Measurements from ENCODE around the gene QSER1. TPM values are rescaled to one million over a fixed set of nuclear protein-coding genes. Genes with fewer than 3 reads are reported as not detected.

QSER1 gene
- total RNA-seq, 1 experiment from 2014 or later = 74.0 TPM

DNA sequence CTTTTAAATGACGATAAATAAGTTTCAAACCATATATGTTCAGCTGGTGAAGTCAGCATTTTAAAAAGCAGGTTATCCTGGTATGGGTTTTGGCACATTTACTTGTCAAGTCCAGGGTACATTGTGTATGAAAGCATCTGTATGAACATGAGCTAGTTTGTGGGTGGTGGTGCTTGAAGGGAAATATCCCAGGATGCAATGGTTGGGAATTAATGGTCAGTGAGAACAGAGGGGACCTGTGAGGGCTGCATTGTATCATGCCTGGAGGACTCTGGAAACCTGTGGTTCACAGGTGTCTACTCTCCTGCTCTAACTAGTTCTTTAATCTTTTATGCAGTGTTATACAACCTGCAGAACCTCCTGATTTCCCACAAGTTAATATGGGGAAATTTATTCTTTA is 128.9 kb downstream of the QSER1 start:
- Mint-ChIP-seq H3K9me3 (no peaks in the 10 kb centered on the region), H3K27ac (no peak overlapping the region), H3K27me3 (ENCODE audit: low read depth) (peaks cover 15% of the 10 kb centered on the region), H3K4me1 (peaks cover 32% of the 10 kb centered on the region), H3K4me3 (no peak overlapping the region), H3K36me3 (no peaks in the 10 kb centered on the region)
- TF ChIP-seq SOX15 (CRISPR knock-in tag; IDR thresholded peaks at IDR 0.05) (no peak), GRHL2 (CRISPR knock-in tag; IDR thresholded peaks at IDR 0.05; ENCODE audit: insufficient replicate concordance, severe bottlenecking) (no peak), ELF4 (CRISPR knock-in tag; IDR thresholded peaks at IDR 0.05; ENCODE audit: low read depth) (no peak), GTF2I (CRISPR knock-in tag; conservative IDR thresholded peaks at IDR 0.05) (no peak), FOXP1 (CRISPR knock-in tag; IDR thresholded peaks at IDR 0.05; ENCODE audit: borderline replicate concordance) (no peak), TEAD1 (CRISPR knock-in tag; IDR thresholded peaks at IDR 0.05) (no peak), ZNF121 (CRISPR knock-in tag; IDR thresholded peaks at IDR 0.05) (no peak), ATF1 (CRISPR knock-in tag; IDR thresholded peaks at IDR 0.05) (no peak)
- TF ChIP-seq, protein P1, sequence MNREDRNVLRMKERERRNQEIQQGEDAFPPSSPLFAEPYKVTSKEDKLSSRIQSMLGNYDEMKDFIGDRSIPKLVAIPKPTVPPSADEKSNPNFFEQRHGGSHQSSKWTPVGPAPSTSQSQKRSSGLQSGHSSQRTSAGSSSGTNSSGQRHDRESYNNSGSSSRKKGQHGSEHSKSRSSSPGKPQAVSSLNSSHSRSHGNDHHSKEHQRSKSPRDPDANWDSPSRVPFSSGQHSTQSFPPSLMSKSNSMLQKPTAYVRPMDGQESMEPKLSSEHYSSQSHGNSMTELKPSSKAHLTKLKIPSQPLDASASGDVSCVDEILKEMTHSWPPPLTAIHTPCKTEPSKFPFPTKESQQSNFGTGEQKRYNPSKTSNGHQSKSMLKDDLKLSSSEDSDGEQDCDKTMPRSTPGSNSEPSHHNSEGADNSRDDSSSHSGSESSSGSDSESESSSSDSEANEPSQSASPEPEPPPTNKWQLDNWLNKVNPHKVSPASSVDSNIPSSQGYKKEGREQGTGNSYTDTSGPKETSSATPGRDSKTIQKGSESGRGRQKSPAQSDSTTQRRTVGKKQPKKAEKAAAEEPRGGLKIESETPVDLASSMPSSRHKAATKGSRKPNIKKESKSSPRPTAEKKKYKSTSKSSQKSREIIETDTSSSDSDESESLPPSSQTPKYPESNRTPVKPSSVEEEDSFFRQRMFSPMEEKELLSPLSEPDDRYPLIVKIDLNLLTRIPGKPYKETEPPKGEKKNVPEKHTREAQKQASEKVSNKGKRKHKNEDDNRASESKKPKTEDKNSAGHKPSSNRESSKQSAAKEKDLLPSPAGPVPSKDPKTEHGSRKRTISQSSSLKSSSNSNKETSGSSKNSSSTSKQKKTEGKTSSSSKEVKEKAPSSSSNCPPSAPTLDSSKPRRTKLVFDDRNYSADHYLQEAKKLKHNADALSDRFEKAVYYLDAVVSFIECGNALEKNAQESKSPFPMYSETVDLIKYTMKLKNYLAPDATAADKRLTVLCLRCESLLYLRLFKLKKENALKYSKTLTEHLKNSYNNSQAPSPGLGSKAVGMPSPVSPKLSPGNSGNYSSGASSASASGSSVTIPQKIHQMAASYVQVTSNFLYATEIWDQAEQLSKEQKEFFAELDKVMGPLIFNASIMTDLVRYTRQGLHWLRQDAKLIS (CRISPR knock-in tag; IDR thresholded peaks at IDR 0.05; ENCODE audit: borderline replicate concordance) = no peak
- TF ChIP-seq, protein P2, sequence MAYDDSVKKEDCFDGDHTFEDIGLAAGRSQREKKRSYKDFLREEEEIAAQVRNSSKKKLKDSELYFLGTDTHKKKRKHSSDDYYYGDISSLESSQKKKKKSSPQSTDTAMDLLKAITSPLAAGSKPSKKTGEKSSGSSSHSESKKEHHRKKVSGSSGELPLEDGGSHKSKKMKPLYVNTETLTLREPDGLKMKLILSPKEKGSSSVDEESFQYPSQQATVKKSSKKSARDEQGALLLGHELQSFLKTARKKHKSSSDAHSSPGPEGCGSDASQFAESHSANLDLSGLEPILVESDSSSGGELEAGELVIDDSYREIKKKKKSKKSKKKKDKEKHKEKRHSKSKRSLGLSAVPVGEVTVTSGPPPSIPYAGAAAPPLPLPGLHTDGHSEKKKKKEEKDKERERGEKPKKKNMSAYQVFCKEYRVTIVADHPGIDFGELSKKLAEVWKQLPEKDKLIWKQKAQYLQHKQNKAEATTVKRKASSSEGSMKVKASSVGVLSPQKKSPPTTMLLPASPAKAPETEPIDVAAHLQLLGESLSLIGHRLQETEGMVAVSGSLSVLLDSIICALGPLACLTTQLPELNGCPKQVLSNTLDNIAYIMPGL (CRISPR knock-in tag; IDR thresholded peaks at IDR 0.05) = no peak
- TF ChIP-seq, protein P3, sequence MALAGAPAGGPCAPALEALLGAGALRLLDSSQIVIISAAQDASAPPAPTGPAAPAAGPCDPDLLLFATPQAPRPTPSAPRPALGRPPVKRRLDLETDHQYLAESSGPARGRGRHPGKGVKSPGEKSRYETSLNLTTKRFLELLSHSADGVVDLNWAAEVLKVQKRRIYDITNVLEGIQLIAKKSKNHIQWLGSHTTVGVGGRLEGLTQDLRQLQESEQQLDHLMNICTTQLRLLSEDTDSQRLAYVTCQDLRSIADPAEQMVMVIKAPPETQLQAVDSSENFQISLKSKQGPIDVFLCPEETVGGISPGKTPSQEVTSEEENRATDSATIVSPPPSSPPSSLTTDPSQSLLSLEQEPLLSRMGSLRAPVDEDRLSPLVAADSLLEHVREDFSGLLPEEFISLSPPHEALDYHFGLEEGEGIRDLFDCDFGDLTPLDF (CRISPR knock-in tag; IDR thresholded peaks at IDR 0.05) = no peak
- ATAC-seq = no peak
- POLR2A ChIA-PET = no interaction called here
- DNase-seq (ENCODE audit: low spot score) = no peak
- CTCF ChIA-PET = interaction anchor here (0.5 to 1.7 kb wide), 3 partner anchors 44 to 495 kb away, joined by 3 to 5 read pairs (median 4); no protein-coding TSS in a partner anchor

DNA sequence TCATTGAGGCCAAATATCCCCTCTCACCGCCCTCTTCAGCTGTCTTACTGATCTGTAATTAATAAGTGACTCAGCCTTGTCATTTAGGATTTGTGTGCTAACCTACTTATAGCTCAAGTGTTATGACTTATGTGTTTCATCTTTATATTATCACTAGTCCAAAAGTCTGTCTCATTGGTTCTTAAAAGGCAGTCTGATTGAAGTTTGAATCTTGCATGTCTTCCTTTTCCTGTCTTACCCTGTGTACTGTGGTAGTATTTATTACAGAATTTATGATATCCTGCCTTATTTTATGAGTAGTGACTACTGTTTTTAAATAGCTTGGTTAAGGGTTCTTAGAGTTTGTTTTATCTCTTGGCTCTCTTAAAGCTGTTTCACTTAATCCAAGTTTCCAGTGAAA is 129.3 kb downstream of the QSER1 start:
- Mint-ChIP-seq H3K27me3 (ENCODE audit: low read depth) (peaks cover 10% of the 10 kb centered on the region), H3K27ac (no peak overlapping the region), H3K9me3 (no peaks in the 10 kb centered on the region), H3K36me3 (no peaks in the 10 kb centered on the region), H3K4me1 (peaks cover 28% of the 10 kb centered on the region), H3K4me3 (no peak overlapping the region)
- DNase-seq (ENCODE audit: low spot score) = no peak
- ATAC-seq = no peak
- CTCF ChIA-PET = interaction anchor here (0.5 to 1.7 kb wide), 3 partner anchors 44 to 494 kb away, joined by 3 to 5 read pairs (median 4); no protein-coding TSS in a partner anchor
- POLR2A ChIA-PET = no interaction called here
- TF ChIP-seq FOXK1 (CRISPR knock-in tag; IDR thresholded peaks at IDR 0.05) = no peak
- TF ChIP-seq SP1 (CRISPR knock-in tag; conservative IDR thresholded peaks at IDR 0.05) = no peak
- TF ChIP-seq, protein P1 (CRISPR knock-in tag; IDR thresholded peaks at IDR 0.05; ENCODE audit: borderline replicate concordance) = no peak
- TF ChIP-seq PRRX2 (CRISPR knock-in tag; IDR thresholded peaks at IDR 0.05) = no peak
- TF ChIP-seq, protein P4, sequence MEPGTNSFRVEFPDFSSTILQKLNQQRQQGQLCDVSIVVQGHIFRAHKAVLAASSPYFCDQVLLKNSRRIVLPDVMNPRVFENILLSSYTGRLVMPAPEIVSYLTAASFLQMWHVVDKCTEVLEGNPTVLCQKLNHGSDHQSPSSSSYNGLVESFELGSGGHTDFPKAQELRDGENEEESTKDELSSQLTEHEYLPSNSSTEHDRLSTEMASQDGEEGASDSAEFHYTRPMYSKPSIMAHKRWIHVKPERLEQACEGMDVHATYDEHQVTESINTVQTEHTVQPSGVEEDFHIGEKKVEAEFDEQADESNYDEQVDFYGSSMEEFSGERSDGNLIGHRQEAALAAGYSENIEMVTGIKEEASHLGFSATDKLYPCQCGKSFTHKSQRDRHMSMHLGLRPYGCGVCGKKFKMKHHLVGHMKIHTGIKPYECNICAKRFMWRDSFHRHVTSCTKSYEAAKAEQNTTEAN (CRISPR knock-in tag; IDR thresholded peaks at IDR 0.05) = no peak
- TF ChIP-seq NR1H2 (CRISPR knock-in tag; IDR thresholded peaks at IDR 0.05) = no peak
- no peak for TF ChIP-seq JAZF1 (CRISPR knock-in tag; IDR thresholded peaks at IDR 0.05)
- TF ChIP-seq, protein P5, sequence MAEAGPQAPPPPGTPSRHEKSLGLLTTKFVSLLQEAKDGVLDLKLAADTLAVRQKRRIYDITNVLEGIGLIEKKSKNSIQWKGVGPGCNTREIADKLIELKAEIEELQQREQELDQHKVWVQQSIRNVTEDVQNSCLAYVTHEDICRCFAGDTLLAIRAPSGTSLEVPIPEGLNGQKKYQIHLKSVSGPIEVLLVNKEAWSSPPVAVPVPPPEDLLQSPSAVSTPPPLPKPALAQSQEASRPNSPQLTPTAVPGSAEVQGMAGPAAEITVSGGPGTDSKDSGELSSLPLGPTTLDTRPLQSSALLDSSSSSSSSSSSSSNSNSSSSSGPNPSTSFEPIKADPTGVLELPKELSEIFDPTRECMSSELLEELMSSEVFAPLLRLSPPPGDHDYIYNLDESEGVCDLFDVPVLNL (CRISPR knock-in tag; IDR thresholded peaks at IDR 0.05; ENCODE audit: borderline replicate concordance, low read depth) = no peak
- TF ChIP-seq FOXJ3 (CRISPR knock-in tag; IDR thresholded peaks at IDR 0.05; ENCODE audit: borderline replicate concordance) = no peak
- no peak for TF ChIP-seq ZNF396 (CRISPR knock-in tag; IDR thresholded peaks at IDR 0.05; ENCODE audit: borderline replicate concordance)
- TF ChIP-seq, protein P6, sequence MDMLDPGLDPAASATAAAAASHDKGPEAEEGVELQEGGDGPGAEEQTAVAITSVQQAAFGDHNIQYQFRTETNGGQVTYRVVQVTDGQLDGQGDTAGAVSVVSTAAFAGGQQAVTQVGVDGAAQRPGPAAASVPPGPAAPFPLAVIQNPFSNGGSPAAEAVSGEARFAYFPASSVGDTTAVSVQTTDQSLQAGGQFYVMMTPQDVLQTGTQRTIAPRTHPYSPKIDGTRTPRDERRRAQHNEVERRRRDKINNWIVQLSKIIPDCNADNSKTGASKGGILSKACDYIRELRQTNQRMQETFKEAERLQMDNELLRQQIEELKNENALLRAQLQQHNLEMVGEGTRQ (CRISPR knock-in tag; IDR thresholded peaks at IDR 0.05) = no peak
- no peak for TF ChIP-seq EMX1 (CRISPR knock-in tag; IDR thresholded peaks at IDR 0.05)
